ENCODE data around the gene MC2R. TPM values are rescaled to one million over a fixed set of nuclear protein-coding genes. Genes with fewer than 3 reads are reported as not detected.

MC2R gene
- not detected in 2 replicates for total RNA-seq (ENCODE audit: low replicate concordance)
- long read RNA-seq: 0 reads

GRCh38 chr18:13915391-13915790 is at the start of gene MC2R:
TSS of gene MC2R (minus strand) at chr18:13915536. CDS start at chr18:13885518, 30,018 bp downstream.
- DNase-seq (ENCODE audit: extremely low spot score, unreplicated experiment): no peak
- Mint-ChIP-seq H3K36me3 (no peaks in the 10 kb centered on the region), H3K4me1 (ENCODE audit: unreplicated experiment) (no peaks in the 10 kb centered on the region), H3K27me3 (no peaks in the 10 kb centered on the region), H3K9me3 (no peaks in the 10 kb centered on the region), H3K4me3 (no peak within 1 kb of the TSS), H3K27ac (no peak within 1 kb of the TSS)
- no peak for TF ChIP-seq CTCF (conservative IDR thresholded peaks at IDR 0.05)

GRCh38 chr18:13945811-13946210 is 30.5 kb upstream of the MC2R start:
- no peak overlapping the region for H3K27ac Mint-ChIP-seq
- TF ChIP-seq CTCF (conservative IDR thresholded peaks at IDR 0.05): no peak
- H3K4me3 Mint-ChIP-seq: no peak overlapping the region
- no peaks in the 10 kb centered on the region for H3K36me3 Mint-ChIP-seq
- no peaks in the 10 kb centered on the region for H3K27me3 Mint-ChIP-seq
- H3K9me3 Mint-ChIP-seq: peaks cover 10% of the 10 kb centered on the region
- DNase-seq (ENCODE audit: extremely low spot score, unreplicated experiment): no peak
- H3K4me1 Mint-ChIP-seq (ENCODE audit: unreplicated experiment): no peaks in the 10 kb centered on the region

GRCh38 chr18:13943338-13943737 is 28.0 kb upstream of the MC2R start:
- H3K36me3 Mint-ChIP-seq: no peaks in the 10 kb centered on the region
- H3K4me1 Mint-ChIP-seq (ENCODE audit: unreplicated experiment): no peaks in the 10 kb centered on the region

GRCh38 chr18:13940326-13940725 is 25.0 kb upstream of the MC2R start:
- no peak for DNase-seq (ENCODE audit: extremely low spot score, unreplicated experiment)
- Mint-ChIP-seq H3K4me3 (no peak overlapping the region), H3K27me3 (no peaks in the 10 kb centered on the region), H3K36me3 (no peaks in the 10 kb centered on the region), H3K27ac (no peak overlapping the region), H3K9me3 (peaks cover 3% of the 10 kb centered on the region), H3K4me1 (ENCODE audit: unreplicated experiment) (no peaks in the 10 kb centered on the region)
- no peak for TF ChIP-seq CTCF (conservative IDR thresholded peaks at IDR 0.05)

More at GRCh38 chr18:13943338-13943737, 28.0 kb upstream of the MC2R start:
- no peak for TF ChIP-seq CTCF (conservative IDR thresholded peaks at IDR 0.05)
- no peak overlapping the region for H3K4me3 Mint-ChIP-seq
- no peak overlapping the region for H3K27ac Mint-ChIP-seq
- no peaks in the 10 kb centered on the region for H3K27me3 Mint-ChIP-seq
- H3K9me3 Mint-ChIP-seq: peaks cover 10% of the 10 kb centered on the region
- DNase-seq (ENCODE audit: extremely low spot score, unreplicated experiment): no peak

GRCh38 chr18:13934676-13935075 is 19.3 kb upstream of the MC2R start:
- Mint-ChIP-seq H3K4me3 (no peak overlapping the region), H3K27ac (no peak overlapping the region), H3K27me3 (no peaks in the 10 kb centered on the region), H3K36me3 (no peaks in the 10 kb centered on the region), H3K9me3 (no peaks in the 10 kb centered on the region), H3K4me1 (ENCODE audit: unreplicated experiment) (no peaks in the 10 kb centered on the region)
- no peak for TF ChIP-seq CTCF (conservative IDR thresholded peaks at IDR 0.05)
- DNase-seq (ENCODE audit: extremely low spot score, unreplicated experiment): no peak

GRCh38 chr18:13934058-13934457 is 18.7 kb upstream of the MC2R start:
- DNase-seq (ENCODE audit: extremely low spot score, unreplicated experiment): no peak
- no peak overlapping the region for H3K27ac Mint-ChIP-seq
- no peaks in the 10 kb centered on the region for H3K9me3 Mint-ChIP-seq
- no peaks in the 10 kb centered on the region for H3K27me3 Mint-ChIP-seq
- TF ChIP-seq CTCF (conservative IDR thresholded peaks at IDR 0.05): no peak
- no peak overlapping the region for H3K4me3 Mint-ChIP-seq
- H3K4me1 Mint-ChIP-seq (ENCODE audit: unreplicated experiment): no peaks in the 10 kb centered on the region
- H3K36me3 Mint-ChIP-seq: no peaks in the 10 kb centered on the region

All from type B pancreatic cell (in vitro differentiated cells).